22Rv1 (cell line): Measurements from ENCODE around the gene STAMBP.

Source experiments
- CTCF ChIP-seq: fragments of 450-650 bp; IDR thresholded peaks from 2 replicates; pipeline ENCODE4 v1.5.1; 2017; ENCODE audit warnings: mild to moderate bottlenecking
- ZFX ChIP-seq: fragments of 450-650 bp; IDR thresholded peaks from 2 replicates; pipeline ENCODE4 v1.6.1; 2017; ENCODE audit warnings: antibody characterized with exemption, borderline replicate concordance

GRCh38 chr2:73830871-73831401 lies 2.2 kb downstream of the STAMBP start:
- TF ChIP-seq CTCF (no peak), ZFX (no peak)
